KMS-11 (cell line): ENCODE measurements around the gene ADAMTS8.
A peak's percentile ranks its signal among the peaks of the same experiment; 100 is the strongest.

Experiments used
- H2AFZ ChIP-seq: fragments of 200-600 bp; sonication (generic); 2 replicates; pipeline ENCODE4 v1.6.1; 2016; ENCODE audit warnings: antibody characterized with exemption, mixed run types, low read depth
- H3K27ac ChIP-seq: fragments of 200-600 bp; sonication (generic); 2 replicates; pipeline ENCODE4 v1.6.1; 2016; ENCODE audit warnings: mild to moderate bottlenecking, mixed run types
- H3K27me3 ChIP-seq: fragments of 200-600 bp; sonication (generic); 2 replicates; pipeline ENCODE4 v1.6.1; 2017; ENCODE audit warnings: mild to moderate bottlenecking, low read depth, mixed run types, moderate library complexity; ENCODE audit not compliant: insufficient read depth
- H3K36me3 ChIP-seq: fragments of 200-600 bp; sonication (generic); 2 replicates; pipeline ENCODE4 v1.6.1; 2017; ENCODE audit warnings: mild to moderate bottlenecking, mixed run types; ENCODE audit not compliant: insufficient read depth
- H3K4me1 ChIP-seq: fragments of 200-600 bp; sonication (generic); 2 replicates; pipeline ENCODE4 v1.6.1; 2016; ENCODE audit warnings: mild to moderate bottlenecking, low read depth, mixed run types; ENCODE audit not compliant: poor library complexity, severe bottlenecking
- H3K4me2 ChIP-seq: fragments of 200-600 bp; sonication (generic); 2 replicates; pipeline ENCODE4 v1.7.0; 2016; ENCODE audit warnings: mild to moderate bottlenecking, mixed run types
- H3K4me3 ChIP-seq: fragments of 200-600 bp; sonication (generic); IDR thresholded peaks from 2 replicates; pipeline ENCODE4 v1.6.1; 2017; ENCODE audit warnings: low read depth, low read length, mixed read lengths; ENCODE audit not compliant: insufficient read depth
- H3K79me2 ChIP-seq: fragments of 200-600 bp; sonication (generic); 2 replicates; pipeline ENCODE4 v1.6.1; 2016; ENCODE audit warnings: low read depth, mixed run types; ENCODE audit not compliant: insufficient read depth
- H3K9ac ChIP-seq: fragments of 200-600 bp; sonication (generic); 2 replicates; pipeline ENCODE4 v1.6.1; 2016; ENCODE audit warnings: mild to moderate bottlenecking, mixed run types
- H4K20me1 ChIP-seq: fragments of 200-600 bp; sonication (generic); 2 replicates; pipeline ENCODE4 v1.6.1; 2016; ENCODE audit warnings: mild to moderate bottlenecking, mixed run types; ENCODE audit not compliant: insufficient read depth
- CTCF ChIP-seq: fragments of 200-600 bp; sonication (generic); conservative IDR thresholded peaks from 2 replicates; pipeline ENCODE4 v1.6.1; 2017; ENCODE audit warnings: low read depth, mild to moderate bottlenecking, antibody characterized with exemption, low read length, moderate library complexity, mixed read lengths

ADAMTS8 gene

GRCh38 chr11:130431801-130432200 lies 3.4 kb upstream of the ADAMTS8 start:
- Histone ChIP-seq H3K4me1 (peaks cover 3% of the 10 kb centered on the region), H3K79me2 (no peaks in the 10 kb centered on the region), H3K27ac (no peak overlapping the region), H3K4me2 (no peak overlapping the region), H3K27me3 (peaks cover 6% of the 10 kb centered on the region; the same call in 1 of the 2 replicates), H3K9ac (no peak overlapping the region), H2AFZ (no peak overlapping the region), H3K4me3 (no peak overlapping the region), H3K36me3 (no peaks in the 10 kb centered on the region), H4K20me1 (no peaks in the 10 kb centered on the region)
- no peak for TF ChIP-seq CTCF

GRCh38 chr11:130431331-130431773 lies 2.9 kb upstream of the ADAMTS8 start:
- Histone ChIP-seq H3K36me3 (no peaks in the 10 kb centered on the region), H3K4me3 (no peak overlapping the region), H3K79me2 (no peaks in the 10 kb centered on the region), H3K27me3 (peaks cover 6% of the 10 kb centered on the region; the same call in 1 of the 2 replicates), H3K27ac (no peak overlapping the region), H3K9ac (no peak overlapping the region), H2AFZ (no peak overlapping the region), H4K20me1 (no peaks in the 10 kb centered on the region), H3K4me1 (peaks cover 3% of the 10 kb centered on the region), H3K4me2 (no peak overlapping the region)
- TF ChIP-seq CTCF: peak; percentile 69

GRCh38 chr11:130429983-130430382 lies 1.6 kb upstream of the ADAMTS8 start:
- Histone ChIP-seq H3K4me3 (no peak overlapping the region), H3K4me1 (peaks cover 3% of the 10 kb centered on the region), H2AFZ (no peak overlapping the region), H4K20me1 (no peaks in the 10 kb centered on the region), H3K27ac (no peak overlapping the region), H3K4me2 (no peak overlapping the region), H3K36me3 (no peaks in the 10 kb centered on the region), H3K9ac (no peak overlapping the region), H3K79me2 (no peaks in the 10 kb centered on the region), H3K27me3 (peaks cover 6% of the 10 kb centered on the region; the same call in 1 of the 2 replicates)
- TF ChIP-seq CTCF: no peak

- Histone ChIP-seq H2AFZ (no peak overlapping the region), H3K79me2 (no peaks in the 10 kb centered on the region), H4K20me1 (no peaks in the 10 kb centered on the region)
Observed at GRCh38 chr11:130429120-130429681, 792 bp upstream of the ADAMTS8 start.

More at GRCh38 chr11:130429120-130429681, 792 bp upstream of the ADAMTS8 start:
- no peak overlapping the region for H3K9ac ChIP-seq
- H3K27me3 ChIP-seq: peaks cover 6% of the 10 kb centered on the region; the same call in 1 of the 2 replicates
- no peaks in the 10 kb centered on the region for H3K36me3 ChIP-seq
- H3K4me2 ChIP-seq: no peak overlapping the region
- H3K4me1 ChIP-seq: peaks cover under 1% of the 10 kb centered on the region
- no peak for TF ChIP-seq CTCF
- H3K4me3 ChIP-seq: no peak overlapping the region
- H3K27ac ChIP-seq: no peak overlapping the region
